G401.6 (cell line): ENCODE results near the gene NECAB2.
A peak's percentile ranks its signal among the peaks of the same experiment; 100 is the strongest.

ENCODE experiments used
- FAIRE-seq: peaks from 2 replicates; lab custom pipeline; 2012; peaks lifted over from hg19 to GRCh38; lab: Jason Lieb, UNC

The NECAB2 gene

DNA sequence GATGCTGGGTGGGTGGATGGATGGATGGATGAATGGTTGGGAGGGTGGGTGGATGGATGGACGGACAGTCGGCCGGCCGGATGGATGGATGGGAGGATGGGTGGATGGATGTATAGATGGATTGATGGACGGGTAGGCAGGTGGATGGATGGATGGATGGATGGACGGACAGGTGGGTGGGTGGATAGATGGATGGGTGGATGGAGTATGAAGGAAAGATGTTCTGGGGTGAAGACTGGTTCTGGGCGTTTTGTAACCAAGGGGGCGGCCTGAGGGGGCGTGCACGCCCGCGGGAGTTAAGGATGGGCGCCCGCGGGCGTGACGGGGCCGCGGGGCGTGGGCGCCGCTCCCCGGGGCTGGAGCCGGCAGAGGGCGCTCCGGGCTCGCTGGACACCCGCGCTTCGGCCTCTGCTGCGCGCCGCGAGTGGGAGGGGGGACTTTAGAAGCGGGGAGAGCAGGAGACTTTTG lies at the start of gene NECAB2:
Gene NECAB2 (plus strand): TSS at position 407 of the 468 bp plus-strand sequence. CDS start 405 bp downstream, outside the sequence.
- FAIRE-seq = no peak

DNA sequence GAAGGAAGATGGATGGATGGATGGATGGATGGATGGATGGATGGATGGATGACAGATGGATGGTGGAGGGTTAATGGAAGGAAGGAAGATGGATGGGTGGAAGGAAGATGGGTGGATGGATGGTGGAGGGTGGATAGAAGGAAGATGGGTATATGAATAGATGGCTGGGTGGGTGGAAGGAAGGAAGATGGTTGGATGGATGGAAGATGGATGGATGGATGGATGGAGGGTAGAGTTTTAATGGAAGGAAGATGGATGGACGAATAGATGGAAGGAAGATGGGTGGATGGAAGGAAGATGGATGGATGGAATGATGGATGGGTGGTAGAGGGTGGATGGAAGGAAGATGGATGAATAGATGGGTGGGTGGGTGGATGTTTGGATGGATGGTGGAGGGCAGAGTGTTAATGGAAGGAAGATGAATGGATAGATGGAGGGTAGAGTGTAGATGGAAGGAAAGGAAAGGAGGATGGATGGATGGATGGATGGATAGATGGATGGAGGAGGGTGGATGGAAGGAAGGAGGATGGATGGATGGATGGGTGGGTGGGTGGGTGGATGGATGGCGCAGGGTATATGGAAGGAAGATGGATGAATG lies 47.1 kb upstream of the NECAB2 start:
- FAIRE-seq = no peak

DNA sequence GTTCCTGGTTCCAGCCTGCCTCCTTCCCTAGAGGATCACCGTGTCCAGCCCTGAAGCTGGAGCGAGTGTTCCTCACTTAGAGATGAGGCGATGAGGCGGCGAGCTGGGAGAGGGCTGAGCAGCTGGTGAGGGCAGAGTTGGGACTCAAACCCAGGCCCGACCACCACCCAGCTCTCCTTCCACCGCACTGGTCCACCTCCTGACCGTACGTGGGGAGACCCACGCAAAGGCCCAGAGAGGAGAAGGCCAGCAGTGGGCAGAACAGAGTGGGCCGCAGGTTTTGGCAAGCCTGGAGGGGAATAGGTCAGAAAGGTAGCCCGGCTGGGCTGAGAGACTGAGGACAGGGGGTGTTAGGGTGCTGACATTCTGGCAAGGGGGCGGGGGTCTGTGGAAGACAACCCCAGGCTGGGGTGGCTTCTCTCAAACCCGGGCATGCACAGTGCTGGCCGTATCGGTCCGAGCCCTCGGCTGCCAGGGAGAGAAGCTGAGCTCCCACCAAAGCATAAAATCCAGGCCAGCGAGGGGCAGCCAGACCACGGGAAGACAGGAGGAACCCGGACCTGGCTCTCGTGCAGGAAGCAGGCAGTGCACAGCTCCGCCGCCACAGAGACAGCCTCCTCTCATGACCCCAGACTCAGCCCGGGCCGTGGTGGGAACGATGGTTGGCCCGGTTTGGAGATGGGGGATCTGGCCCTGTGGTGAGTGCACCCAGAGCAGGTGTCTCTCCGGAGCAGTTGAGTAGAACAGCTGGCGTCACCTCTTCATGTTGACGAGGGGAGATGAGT lies 44.3 kb upstream of the NECAB2 start:
- FAIRE-seq = no peak

DNA sequence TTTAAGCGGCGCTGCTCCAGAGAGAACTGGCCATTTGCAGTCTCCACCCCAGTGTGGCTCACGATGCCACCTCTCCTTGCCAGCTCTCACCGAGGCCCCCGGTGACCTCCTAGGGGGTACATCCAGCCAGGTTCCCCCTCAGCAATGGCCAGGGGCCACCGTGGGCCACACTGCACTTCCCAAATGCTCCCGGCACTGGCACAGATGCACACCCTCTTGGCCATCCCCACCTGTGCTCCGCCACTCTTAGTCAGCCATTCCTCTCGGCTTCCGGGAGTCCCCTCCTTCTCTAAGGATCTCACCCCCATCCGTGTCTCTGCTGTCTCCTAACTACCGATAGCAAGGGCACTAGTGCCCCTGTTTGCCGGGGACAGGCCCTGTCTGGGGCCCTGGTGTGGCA lies 43.4 kb upstream of the NECAB2 start:
- FAIRE-seq = no peak

DNA sequence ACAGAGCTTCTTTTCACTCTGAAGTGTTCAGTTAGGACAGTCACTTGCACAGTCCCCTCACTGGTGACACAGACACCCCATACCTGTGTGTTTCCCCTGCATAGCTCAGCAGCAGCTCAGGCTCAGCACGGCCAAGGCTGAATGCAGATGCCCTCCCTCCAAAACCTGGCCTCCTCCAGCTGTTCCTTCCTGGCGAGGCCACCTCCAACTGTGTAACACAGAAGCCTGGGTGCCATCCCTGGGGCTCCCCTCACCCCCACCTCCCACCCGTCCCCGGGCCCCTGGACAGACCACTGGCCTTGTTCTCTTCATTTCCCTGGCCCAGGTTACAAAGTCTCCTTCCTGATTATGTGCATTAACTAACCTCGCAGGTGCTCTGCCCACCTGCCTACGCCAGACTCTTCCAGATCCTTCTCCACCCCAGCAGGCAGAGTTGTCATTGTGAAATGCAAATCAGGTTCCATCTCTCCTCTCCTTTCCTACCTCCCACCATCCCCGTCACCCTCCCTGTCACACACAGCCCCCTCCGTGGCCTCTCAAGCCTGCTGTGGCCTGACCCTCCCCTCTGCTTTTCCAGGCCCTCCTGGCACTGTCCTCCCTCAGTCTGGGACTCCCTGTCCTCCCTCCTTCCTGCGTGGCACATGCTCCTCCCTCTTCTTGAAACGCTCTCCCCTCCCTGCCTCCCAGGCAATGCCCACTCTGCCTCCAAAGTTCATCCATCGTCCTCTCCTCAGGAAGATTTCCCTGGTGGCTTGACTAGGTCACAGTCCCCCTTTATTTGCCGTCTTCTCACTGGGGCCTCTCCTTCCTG lies 42.7 kb upstream of the NECAB2 start:
- FAIRE-seq = no peak

DNA sequence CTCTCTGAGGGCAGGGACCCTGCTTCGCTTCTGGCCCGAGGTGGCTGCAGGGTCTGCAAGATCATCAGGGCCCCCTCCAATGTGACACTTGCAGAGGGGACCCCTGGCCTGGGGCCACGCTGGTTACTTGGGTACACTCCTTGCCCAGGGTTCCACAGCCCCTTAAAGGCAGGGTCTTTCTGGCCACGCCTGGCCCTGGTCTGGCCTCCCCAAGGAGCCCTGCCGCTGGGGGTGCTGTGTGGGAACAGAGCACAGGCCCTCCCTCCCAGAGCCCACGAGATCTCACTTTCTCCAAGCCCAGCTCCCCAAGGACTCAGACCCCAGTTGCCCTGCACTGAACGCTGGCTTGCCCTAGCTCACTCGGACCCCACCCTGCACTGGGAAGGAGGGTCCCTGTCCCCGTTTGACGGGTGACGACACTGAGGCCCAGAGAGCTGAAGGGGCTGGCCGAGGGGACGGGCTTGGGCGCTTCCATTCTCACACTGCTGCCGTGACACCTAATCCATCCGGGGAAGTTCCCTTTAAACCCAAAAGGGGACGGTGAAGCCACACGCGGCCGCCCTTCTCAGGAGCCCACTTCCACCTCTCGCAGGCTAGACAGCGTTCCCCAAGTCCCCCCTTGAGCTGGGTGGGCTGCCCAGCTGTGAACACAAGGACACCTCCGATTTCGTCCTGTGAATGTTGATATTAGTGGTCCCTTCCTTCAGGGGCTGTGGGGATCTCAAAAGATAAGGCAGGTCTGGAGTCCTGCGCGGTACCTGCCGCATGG lies 41.9 kb upstream of the NECAB2 start:
- FAIRE-seq = no peak

DNA sequence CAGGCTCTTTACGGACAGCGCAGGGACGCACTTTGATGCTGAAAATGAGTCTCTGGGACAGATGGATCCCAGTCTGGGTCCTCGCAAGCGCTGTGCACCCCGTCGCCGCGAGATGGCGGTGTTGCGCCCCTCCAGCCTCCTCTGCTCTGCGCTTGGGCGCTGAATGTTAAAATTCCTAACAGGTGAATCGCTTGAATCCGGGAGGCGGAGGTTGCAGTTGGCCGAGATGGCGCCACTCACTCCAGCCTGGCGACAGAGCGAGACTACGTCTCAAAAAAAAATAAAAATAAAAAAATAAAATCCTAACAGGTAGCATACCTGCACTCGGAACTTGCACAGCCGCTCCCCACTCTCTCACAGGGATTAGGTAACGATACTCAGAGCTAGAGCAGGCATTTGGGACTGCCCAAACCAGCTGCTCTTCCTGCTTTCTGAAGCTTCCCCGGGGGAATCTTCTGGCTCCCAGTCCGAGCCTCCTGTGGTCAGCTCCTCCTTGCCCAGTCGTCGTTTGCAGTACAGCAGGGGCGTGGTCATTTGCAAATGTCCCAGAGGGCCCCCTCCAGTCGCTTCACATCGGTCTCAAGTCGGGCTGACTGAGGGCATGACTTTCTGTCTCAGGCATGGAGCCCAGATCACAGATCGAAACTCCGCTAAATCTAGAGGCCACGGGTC lies 41.2 kb upstream of the NECAB2 start:
- peak; percentile 98 for FAIRE-seq

DNA sequence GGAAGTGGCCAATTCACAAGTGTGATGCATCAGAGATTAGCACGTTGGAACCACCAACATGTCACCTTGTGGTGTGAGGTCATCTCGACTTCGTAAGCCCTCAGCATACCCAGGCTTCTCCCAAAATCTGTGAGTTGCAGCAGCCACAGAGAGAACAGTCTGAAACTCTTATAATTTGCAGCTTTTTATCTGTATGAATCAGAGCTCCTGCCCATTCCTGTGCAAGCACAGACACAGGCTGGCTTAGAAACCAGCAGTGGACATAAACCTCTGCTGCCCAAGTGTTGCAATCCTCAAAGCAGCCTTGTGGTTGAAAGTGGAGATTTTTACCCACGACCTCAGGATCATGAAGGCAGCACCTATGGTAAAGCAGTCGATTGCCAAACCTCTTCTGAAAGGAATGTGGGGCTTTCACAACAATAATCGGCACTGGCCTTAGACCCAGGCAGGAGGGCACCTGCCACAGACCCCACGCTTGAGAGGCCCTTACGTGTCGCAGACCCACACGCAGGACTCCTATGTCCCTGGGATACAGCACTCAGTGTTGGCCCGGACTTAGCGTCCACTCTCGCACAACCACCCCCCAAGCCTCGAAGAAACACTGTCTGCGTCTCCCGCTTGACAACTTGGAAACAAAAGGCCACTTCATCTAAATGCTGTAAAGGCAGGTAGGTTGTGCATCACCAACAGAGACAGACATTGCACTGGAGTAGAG lies 39.5 kb upstream of the NECAB2 start:
- no peak for FAIRE-seq

DNA sequence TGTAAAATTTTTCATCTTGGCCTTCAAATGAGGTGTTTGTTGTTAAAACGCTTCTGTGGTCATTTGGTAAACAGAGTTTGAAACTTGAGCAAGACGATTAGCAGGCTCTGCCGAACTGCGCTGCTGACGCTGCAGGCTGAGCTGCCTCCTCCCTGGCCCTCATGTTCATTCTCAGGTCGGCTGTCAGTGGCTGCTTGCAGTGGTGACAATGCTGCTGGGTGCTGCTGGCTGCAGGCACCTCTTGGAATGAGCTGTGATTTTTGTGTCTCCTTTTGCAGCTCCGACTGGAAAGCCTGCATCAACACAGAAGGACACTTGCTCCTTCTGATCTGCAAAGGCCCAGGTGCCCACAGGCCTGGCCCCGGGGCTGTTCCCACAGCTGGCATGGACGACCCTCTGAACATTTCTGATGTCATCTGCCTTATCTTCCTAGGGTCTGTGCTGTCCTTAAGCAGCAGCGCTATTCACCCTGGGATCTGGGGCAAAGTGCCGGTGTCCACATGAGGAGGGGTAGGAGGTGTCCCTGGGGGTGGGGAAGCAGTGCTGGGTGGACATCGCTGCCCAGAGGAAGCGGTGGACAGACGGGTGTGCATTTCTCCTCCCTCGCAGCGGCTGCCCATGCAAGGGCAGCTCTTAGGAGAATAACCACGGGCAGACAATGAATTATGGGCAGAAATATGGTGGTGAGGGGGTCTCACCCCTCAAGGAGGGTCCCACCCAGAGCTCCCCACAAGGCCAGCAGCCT lies 38.1 kb upstream of the NECAB2 start:
- FAIRE-seq = no peak

DNA sequence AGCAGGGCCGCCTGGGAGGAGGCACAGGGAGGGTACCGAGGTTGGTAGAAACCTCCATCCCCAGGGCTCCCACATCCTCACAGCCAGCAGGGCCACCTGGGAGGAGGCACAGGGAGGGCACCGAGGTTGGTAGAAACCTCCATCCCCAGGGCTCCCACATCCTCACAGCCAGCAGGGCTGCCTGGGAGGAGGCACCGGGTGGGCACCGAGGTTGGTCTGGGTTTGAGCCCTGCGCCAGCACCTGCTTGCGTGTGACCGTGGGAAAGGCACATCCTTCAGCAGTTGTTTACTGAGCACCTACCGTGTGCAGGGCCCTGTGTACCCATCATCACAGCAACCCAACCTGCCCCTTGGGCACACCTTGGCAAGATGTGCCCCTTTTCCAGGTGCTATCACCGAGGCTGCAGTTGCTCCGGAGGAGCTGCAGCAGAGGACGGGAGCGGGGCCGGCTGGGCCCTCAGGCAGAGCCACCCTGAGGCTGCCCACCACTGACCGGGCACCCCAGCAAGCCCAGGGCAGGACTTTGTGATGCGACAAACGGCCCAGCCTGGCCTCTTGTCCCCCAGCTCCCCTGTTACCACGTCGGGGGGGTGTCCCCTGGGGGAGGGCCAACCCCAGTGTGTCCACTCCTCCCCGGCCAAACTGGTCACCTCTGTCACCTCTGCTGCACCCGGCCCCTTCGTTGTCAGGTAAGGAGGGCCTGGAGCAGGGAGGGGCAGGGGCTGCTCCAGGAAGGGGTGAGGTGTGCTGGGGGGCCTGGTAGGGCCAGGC lies 37.1 kb upstream of the NECAB2 start:
- FAIRE-seq = no peak

DNA sequence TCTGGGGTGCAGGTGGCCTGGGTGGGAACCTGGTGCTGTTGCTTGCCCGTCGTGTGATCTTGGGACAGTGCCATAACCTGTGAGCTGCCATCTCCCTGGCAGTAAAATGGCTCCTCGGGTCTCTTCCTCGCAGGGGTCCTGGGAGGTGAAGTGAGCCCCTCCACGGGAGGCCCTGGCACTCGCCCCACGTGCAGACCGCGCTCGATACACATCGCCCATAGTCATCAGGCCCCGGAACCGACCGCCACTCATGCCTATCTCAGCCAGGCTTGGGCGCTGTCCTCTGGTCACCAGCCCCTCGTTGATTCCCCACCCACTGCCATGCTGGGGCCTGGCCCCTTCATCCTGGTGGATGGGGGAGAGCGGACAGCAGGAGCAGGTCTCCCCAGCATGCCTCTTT lies 36.5 kb upstream of the NECAB2 start:
- no peak for FAIRE-seq

DNA sequence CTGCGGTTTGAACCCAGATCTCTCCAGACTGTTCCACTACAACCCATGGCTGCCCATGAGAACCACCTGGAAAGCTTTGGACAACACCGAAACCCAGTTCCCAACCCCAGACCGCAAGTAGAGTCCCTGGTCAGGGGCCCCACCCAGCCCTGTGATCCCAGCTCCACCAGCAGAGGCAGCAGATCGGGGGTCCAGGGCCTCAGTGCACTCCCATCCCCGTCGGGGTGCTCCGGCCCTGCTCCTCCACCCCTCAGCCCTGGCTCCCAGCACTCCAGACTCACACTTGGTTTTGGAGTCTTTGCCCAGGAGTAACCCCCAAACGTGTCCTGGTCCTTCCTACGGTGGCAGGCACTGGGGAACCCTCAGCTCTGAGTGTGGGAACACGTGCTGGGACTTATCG lies 35.7 kb upstream of the NECAB2 start:
- no peak for FAIRE-seq

DNA sequence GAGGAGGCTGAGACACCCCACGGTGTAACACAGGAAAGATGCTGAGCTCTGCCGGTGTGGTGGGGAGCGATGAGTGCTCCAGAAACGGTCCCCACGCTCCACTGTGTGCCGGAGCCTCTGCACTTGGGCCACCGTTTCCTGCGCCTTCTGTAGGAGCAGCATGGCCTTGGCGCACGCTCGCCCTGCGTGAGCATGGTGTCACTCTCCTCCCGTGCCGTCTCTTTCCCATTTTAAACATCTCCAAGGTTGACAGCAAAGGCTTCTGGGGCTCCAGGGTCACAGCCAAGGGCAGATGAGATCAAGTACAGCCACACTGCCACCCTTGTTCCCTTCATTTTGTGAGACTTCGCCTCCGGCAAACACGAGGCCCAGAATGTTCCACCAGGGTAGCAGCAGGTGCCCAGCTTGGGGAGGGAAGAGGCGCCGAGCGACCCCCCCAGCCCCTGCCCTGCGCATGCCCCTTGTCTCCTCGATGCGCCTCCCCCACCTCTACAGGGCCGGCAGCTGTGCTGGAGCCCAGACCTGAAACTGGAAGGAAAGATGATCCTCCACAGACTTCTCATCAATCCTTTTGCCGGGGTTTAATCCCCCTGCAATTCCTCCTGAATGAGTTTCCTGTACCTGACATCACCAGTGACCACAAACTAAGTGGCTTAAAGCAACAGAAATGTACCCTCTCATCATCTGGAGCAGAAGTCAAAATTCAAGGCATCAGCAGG lies 34.9 kb upstream of the NECAB2 start:
- no peak for FAIRE-seq

DNA sequence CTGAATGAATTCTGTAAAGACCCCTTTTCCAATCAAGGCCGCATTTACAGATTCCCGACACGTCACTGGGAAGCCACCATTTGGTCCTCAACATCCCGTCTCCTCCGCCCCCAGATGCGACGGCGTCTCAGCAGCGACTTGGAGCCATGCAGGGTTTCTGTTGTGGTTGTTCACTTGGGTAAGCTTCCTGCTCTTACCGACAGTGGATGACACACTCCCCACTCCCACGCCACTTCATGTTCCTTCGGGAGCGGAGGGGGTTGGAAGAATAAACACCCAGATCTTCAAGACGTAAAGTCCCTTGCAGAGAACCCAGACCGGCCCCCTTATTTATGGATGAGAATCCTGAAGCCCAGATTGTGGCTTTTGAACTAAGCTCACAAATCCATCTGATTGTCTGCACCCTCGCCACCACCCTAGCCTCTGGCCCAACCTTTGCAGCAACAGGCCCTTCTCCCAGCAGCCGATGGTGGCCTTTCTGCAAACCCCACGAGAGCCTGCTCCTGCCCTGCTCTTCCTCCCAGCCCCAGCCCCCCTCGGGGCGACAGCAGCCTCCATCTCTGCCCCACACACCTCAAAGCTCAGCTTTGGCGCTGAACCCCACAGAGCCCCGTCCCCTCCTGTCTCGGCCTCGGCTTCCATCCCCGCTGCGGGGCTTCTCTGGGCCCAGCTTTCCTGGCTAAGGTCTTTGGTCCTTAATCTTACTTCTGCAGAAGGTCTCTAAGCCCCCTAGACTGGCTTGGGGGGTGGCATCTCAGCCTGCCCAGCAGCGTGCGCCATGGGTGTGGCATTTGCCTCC lies 34.0 kb upstream of the NECAB2 start:
- FAIRE-seq = no peak

DNA sequence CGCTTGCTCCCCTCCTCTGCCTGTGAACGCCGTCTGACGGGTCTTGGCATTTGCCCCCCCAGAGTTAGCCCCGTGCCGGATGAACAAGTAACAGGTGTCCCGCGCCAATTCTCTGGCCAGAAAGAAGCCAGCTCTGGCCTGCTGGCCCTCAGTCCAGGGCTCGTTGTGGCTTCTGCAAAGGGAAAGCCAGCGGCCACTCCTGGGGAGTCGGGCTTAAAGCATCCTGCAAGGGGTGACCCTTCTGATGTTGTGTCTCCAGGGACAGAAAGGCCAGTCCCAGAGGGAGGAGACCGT lies 33.4 kb upstream of the NECAB2 start:
- FAIRE-seq = no peak

DNA sequence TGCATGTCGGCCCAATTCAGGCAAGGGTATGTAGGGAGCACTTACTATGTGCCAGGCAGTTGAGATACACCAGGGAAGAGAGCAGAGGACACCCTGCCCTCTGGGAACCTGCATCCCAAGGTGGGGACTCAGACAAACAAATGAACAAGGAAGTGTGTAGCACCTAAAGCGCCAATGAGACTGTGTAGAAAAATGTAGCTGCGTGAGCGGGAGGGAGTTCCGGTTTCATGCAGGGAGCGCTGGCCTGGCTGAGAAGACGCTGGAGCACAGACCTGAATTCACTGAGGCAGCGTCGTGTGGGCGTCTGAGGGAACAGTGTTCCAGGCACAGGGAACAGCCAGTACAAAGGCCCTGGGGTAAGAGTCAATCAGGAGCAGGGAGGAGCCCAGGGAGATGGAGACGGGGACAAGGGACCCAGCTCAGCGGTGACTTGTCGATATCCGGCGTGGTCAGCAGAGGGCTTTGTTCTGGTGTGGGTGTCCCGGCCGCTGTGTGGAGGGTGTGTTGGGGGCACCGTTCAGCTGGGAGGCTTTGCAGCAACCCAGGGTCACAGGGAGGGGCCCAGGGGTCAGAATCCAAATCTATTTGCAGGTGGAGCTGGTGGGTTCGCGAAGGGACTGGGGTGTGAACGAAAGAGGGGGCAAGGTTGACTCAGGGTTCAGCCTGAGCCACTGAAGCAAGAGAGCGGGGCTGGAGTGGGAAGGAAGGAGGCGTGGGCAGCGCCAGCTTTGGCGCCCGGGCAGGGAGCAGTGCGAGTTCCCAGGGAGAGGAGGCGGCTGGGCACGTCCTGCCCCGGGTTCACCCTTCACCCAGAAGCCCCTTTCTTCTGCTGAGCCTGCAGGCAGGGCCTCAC lies 32.8 kb upstream of the NECAB2 start:
- FAIRE-seq = no peak

DNA sequence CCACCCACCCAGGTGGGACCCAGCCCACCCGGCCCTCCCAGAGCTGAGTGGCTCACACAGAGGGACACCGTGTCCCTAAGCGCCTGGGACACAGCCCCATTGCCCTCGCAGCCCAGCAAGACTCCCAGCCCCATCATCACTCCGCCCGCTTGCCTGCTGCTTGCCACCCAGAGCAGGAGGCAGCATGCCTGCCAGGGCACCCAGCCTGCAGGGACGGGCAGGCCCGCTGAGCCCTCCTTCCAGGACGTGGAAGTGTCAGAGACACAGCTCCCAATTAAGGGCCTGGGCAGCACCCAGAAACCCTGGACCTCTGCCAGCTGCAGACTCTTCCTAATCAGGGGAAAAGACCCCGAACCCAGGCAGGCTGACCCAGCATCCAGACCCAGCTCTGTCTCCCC lies 32.2 kb upstream of the NECAB2 start:
- FAIRE-seq = no peak
